ENCODE measurements around the gene KIAA0753.

KIAA0753 gene

DNA sequence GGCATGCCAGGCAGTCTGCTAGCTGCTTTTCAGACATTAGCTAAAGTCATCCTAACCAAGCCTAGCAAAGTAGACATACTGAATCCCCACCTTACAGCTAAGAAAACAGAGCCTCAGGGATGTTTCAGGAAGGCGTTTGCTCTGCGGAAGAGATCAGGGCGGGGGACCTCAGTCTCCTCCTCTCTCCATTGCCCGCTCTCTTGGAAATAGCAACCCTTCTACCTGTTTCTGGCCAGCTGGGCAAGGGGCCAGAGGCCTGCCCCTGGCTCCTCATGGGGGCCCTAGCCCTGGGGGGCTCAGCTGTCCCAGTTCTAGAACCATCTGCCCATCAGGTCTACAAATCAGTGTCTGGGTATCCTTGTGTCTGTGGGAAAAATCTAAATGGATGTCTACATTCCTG, 98.6 kb downstream of the KIAA0753 start:
- no peaks in the 10 kb centered on the region for H3F3A ChIP-seq (ENCODE audit: control insufficient read depth, insufficient read depth)
- no peaks in the 10 kb centered on the region for H3K79me2 ChIP-seq (ENCODE audit: control insufficient read depth, low read length)
- H3K4me2 ChIP-seq (ENCODE audit: low read length): no peak overlapping the region
- H3K36me3 ChIP-seq (ENCODE audit: control insufficient read depth, low read length): no peaks in the 10 kb centered on the region
- no peak overlapping the region for H3K27ac ChIP-seq (ENCODE audit: low read depth, low read length)
- no peak for TF ChIP-seq EZH2phosphoT487 (IDR thresholded peaks at IDR 0.05; ENCODE audit: borderline replicate concordance, low read length)
- TF ChIP-seq, protein P1, sequence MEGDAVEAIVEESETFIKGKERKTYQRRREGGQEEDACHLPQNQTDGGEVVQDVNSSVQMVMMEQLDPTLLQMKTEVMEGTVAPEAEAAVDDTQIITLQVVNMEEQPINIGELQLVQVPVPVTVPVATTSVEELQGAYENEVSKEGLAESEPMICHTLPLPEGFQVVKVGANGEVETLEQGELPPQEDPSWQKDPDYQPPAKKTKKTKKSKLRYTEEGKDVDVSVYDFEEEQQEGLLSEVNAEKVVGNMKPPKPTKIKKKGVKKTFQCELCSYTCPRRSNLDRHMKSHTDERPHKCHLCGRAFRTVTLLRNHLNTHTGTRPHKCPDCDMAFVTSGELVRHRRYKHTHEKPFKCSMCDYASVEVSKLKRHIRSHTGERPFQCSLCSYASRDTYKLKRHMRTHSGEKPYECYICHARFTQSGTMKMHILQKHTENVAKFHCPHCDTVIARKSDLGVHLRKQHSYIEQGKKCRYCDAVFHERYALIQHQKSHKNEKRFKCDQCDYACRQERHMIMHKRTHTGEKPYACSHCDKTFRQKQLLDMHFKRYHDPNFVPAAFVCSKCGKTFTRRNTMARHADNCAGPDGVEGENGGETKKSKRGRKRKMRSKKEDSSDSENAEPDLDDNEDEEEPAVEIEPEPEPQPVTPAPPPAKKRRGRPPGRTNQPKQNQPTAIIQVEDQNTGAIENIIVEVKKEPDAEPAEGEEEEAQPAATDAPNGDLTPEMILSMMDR (IDR thresholded peaks at IDR 0.05; ENCODE audit: low read depth, low read length, poor library complexity, severe bottlenecking): no peak
- no peaks in the 10 kb centered on the region for H3K4me1 ChIP-seq (ENCODE audit: control insufficient read depth, low read length)
- H3K27me3 ChIP-seq (ENCODE audit: control insufficient read depth, low read length): no peaks in the 10 kb centered on the region
- no peak overlapping the region for H3K4me3 ChIP-seq (ENCODE audit: low read length)
- no peaks in the 10 kb centered on the region for H4K20me1 ChIP-seq (ENCODE audit: control insufficient read depth, insufficient read depth, low read depth, low read length)
- H3K9me2 ChIP-seq (replicated peaks; ENCODE audit: control insufficient read depth, low read length): no peaks in the 10 kb centered on the region
- no peaks in the 10 kb centered on the region for H3K9me3 ChIP-seq (ENCODE audit: control insufficient read depth, insufficient read depth, low read length)

DNA sequence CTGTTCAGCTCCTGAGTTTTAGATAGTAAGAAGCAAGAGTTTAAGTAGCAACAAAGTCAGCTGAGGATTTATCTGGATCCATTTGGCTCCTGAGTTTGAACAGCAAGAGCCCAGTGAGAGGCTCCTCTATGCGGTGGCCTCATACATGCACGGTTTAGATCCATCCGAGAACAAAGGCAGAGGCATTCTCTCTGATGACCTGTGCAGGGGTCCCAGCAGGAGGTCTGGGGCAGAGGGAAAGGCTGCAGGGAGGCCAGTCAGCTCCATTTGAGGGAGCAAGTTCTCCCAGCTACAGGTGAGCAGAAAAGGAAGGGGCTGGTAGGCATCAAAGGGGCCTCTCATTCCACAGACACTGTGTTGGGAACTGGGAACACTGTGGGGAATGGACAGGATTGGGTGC, 100.6 kb downstream of the KIAA0753 start:
- Histone ChIP-seq H3K27me3 (ENCODE audit: control insufficient read depth, low read length) (no peaks in the 10 kb centered on the region), H3K4me2 (ENCODE audit: low read length) (no peak overlapping the region), H3K4me1 (ENCODE audit: control insufficient read depth, low read length) (no peaks in the 10 kb centered on the region), H3F3A (ENCODE audit: control insufficient read depth, insufficient read depth) (no peaks in the 10 kb centered on the region), H3K9me2 (replicated peaks; ENCODE audit: control insufficient read depth, low read length) (no peaks in the 10 kb centered on the region), H4K20me1 (ENCODE audit: control insufficient read depth, insufficient read depth, low read depth, low read length) (no peaks in the 10 kb centered on the region), H3K36me3 (ENCODE audit: control insufficient read depth, low read length) (no peaks in the 10 kb centered on the region), H3K9me3 (ENCODE audit: control insufficient read depth, insufficient read depth, low read length) (no peaks in the 10 kb centered on the region), H3K79me2 (ENCODE audit: control insufficient read depth, low read length) (no peaks in the 10 kb centered on the region), H3K4me3 (ENCODE audit: low read length) (no peak overlapping the region), H3K27ac (ENCODE audit: low read depth, low read length) (no peak overlapping the region)
- TF ChIP-seq, protein P1 (IDR thresholded peaks at IDR 0.05; ENCODE audit: low read depth, low read length, poor library complexity, severe bottlenecking): no peak
- no peak for TF ChIP-seq EZH2phosphoT487 (IDR thresholded peaks at IDR 0.05; ENCODE audit: borderline replicate concordance, low read length)

DNA sequence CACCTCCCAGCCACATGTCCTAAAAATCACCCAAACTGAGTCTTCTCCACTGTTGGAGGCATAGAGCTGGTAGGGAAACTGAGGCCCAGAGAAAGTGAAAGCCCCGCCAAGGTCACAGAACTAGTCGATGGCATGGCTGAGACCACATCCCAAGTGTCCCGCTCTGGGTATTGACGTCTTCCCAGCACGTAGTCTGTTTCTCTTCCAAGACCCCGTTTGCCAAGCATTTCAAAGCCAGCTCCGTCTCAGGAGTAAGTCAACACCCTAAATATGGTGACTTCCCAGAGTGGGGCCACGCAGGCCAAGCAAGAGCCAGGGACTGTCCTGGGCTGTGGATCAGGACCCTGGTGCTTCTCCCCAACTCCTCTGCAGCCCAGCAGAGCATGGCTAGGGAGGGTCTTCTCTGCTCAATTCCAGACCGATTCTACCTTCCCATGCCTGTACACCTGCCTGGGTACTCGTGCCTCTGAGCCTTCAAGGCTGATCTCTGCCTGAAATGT, 103.9 kb downstream of the KIAA0753 start:
- H3K4me2 ChIP-seq (ENCODE audit: low read length): no peak overlapping the region
- H3F3A ChIP-seq (ENCODE audit: control insufficient read depth, insufficient read depth): no peaks in the 10 kb centered on the region
- H3K4me3 ChIP-seq (ENCODE audit: low read length): no peak overlapping the region
- no peaks in the 10 kb centered on the region for H3K9me2 ChIP-seq (replicated peaks; ENCODE audit: control insufficient read depth, low read length)
- H3K36me3 ChIP-seq (ENCODE audit: control insufficient read depth, low read length): no peaks in the 10 kb centered on the region
- H3K27ac ChIP-seq (ENCODE audit: low read depth, low read length): no peak overlapping the region
- no peaks in the 10 kb centered on the region for H3K27me3 ChIP-seq (ENCODE audit: control insufficient read depth, low read length)
- no peaks in the 10 kb centered on the region for H3K4me1 ChIP-seq (ENCODE audit: control insufficient read depth, low read length)
- H3K9me3 ChIP-seq (ENCODE audit: control insufficient read depth, insufficient read depth, low read length): no peaks in the 10 kb centered on the region
- TF ChIP-seq EZH2phosphoT487 (IDR thresholded peaks at IDR 0.05; ENCODE audit: borderline replicate concordance, low read length): no peak
- TF ChIP-seq, protein P1 (IDR thresholded peaks at IDR 0.05; ENCODE audit: low read depth, low read length, poor library complexity, severe bottlenecking): no peak
- H4K20me1 ChIP-seq (ENCODE audit: control insufficient read depth, insufficient read depth, low read depth, low read length): no peaks in the 10 kb centered on the region
- no peaks in the 10 kb centered on the region for H3K79me2 ChIP-seq (ENCODE audit: control insufficient read depth, low read length)
